PC-3 (cell line): ENCODE results near the gene BFSP2. TPM values are rescaled to one million over a fixed set of nuclear protein-coding genes. Genes with fewer than 3 reads are reported as not detected.

Experiments
- ATAC-seq: fragments of 200-7000 bp; cut with Tn5 transposase; 2 replicates; pipeline ENCODE4 v1.9.1; 2020; ENCODE audit warnings: mild to moderate bottlenecking, moderate library complexity
- BruUV-seq: library from RNA; stranded (reverse); fragments of 400-500 nt; replicated peaks from 2 replicates; lab custom pipeline; 2021; lab: Mats Ljungman, UMichigan
- CTCF ChIA-PET: fragments of 300-600 bp; sonication (Branson Sonifier 250); formaldehyde crosslinking; loops from one replicate; lab custom pipeline; 2022; ENCODE audit warnings: antibody characterized with exemption; lab: Charles Lee
- POLR2A ChIA-PET: fragments of 300-600 bp; sonication (Branson Sonifier 250); formaldehyde crosslinking; loops from one replicate; lab custom pipeline; 2022; ENCODE audit warnings: antibody characterized with exemption; ENCODE audit not compliant: unreplicated experiment; lab: Charles Lee
- DNase-seq: peaks from one replicate; pipeline ENCODE4 v3.0.0-alpha.2; 2015
- H2AFZ ChIP-seq: fragments of 300-600 bp; sonication (generic); 2 replicates; pipeline ENCODE4 v1.6.0; 2016; ENCODE audit warnings: antibody characterized with exemption, low read length
- H3F3A ChIP-seq: fragments of 300-600 bp; sonication (generic); one replicate; pipeline ENCODE4 v1.6.0; 2017; ENCODE audit warnings: antibody characterized with exemption, low read length, control low read depth, mild to moderate bottlenecking; ENCODE audit not compliant: unreplicated experiment
- H3K27ac ChIP-seq: fragments of 300-600 bp; sonication (generic); 2 replicates; pipeline ENCODE4 v1.5.1; 2016; ENCODE audit warnings: mild to moderate bottlenecking, low read length
- H3K27me3 ChIP-seq: fragments of 300-600 bp; sonication (generic); 2 replicates; pipeline ENCODE4 v1.6.1; 2016; ENCODE audit warnings: low read length, mixed read lengths
- H3K36me3 ChIP-seq: fragments of 300-600 bp; sonication (generic); 2 replicates; pipeline ENCODE4 v1.6.1; 2016; ENCODE audit warnings: low read depth, mixed run types, low read length, mixed read lengths
- H3K4me1 ChIP-seq: fragments of 300-600 bp; sonication (generic); 2 replicates; pipeline ENCODE4 v1.5.1; 2016; ENCODE audit warnings: low read length; ENCODE audit not compliant: insufficient read depth
- H3K4me2 ChIP-seq: fragments of 300-600 bp; sonication (generic); 2 replicates; pipeline ENCODE4 v1.6.0; 2016; ENCODE audit warnings: low read length
- H3K4me3 ChIP-seq: fragments of 300-600 bp; sonication (generic); 2 replicates; pipeline ENCODE4 v1.5.1; 2016; ENCODE audit warnings: mild to moderate bottlenecking, low read length, mixed read lengths
- H3K79me2 ChIP-seq: fragments of 300-600 bp; sonication (generic); 2 replicates; pipeline ENCODE4 v1.6.1; 2017; ENCODE audit warnings: low read length, mixed read lengths
- H3K9ac ChIP-seq: fragments of 300-600 bp; sonication (generic); 2 replicates; pipeline ENCODE4 v1.6.0; 2016; ENCODE audit warnings: mild to moderate bottlenecking, low read length
- H3K9me2 ChIP-seq: fragments of 300-600 bp; sonication (generic); replicated peaks from 2 replicates; pipeline ENCODE4 v1.6.1; 2016; ENCODE audit warnings: mixed run types, low read length, mixed read lengths
- H3K9me3 ChIP-seq: fragments of 300-600 bp; sonication (generic); 2 replicates; pipeline ENCODE4 v1.6.1; 2016; ENCODE audit warnings: low read length, mixed read lengths
- H4K20me1 ChIP-seq: fragments of 300-600 bp; sonication (generic); 2 replicates; pipeline ENCODE4 v1.6.1; 2016; ENCODE audit warnings: low read length, mixed read lengths
- EZH2 ChIP-seq: fragments of 300-600 bp; sonication (generic); IDR thresholded peaks from one replicate; pipeline ENCODE4 v1.6.1; 2017; ENCODE audit warnings: antibody characterized with exemption, mild to moderate bottlenecking, low read length; ENCODE audit not compliant: unreplicated experiment
- EZH2phosphoT487 ChIP-seq: fragments of 300-600 bp; sonication (generic); IDR thresholded peaks from 2 replicates; pipeline ENCODE4 v1.6.1; 2018; ENCODE audit warnings: mild to moderate bottlenecking, antibody characterized with exemption, low read length, borderline replicate concordance
- intact Hi-C: fragments of 100-400 bp; cut with micrococcal nuclease; formaldehyde crosslinking; loops from 2 replicates; pipeline ENCODE4 v1.9.0; 2023
- total RNA-seq: library from RNA; depleted of rRNA; stranded (reverse); fragments of >200 nt; gene quantifications from 2 replicates; pipeline ENCODE4 v1.2.3, GENCODE V29; 2014
- TF ChIP-seq, protein P1 (sequence below): fragments of 300-600 bp; sonication (generic); conservative IDR thresholded peaks from 2 replicates; pipeline ENCODE4 v1.5.1; 2017; ENCODE audit warnings: antibody characterized with exemption, low read depth, mild to moderate bottlenecking, low read length

BFSP2 gene
- total RNA-seq, 1 experiment from 2014 or later = not detected

DNA sequence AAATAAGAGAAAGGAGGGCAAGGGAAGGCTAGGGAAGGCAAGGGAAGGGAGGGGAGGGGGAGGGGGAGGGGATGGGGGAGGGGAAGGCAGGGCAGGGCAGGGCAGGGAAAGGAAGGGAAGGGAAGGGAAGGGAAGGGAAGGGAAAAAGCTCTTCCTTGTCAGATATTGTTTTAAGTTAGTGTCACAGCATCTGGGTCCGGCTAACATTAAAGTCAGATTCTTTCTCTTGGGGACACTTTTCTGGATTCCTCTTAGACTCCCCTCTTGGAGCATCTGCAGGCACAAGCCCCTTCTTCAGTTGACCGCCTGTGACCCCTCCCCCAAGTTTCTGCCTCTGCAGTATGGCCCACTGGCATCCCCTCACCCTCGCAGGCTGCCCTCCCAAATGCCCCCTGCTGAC, 26.0 kb downstream of the BFSP2 start:
- no peaks in the 10 kb centered on the region for H3K4me1 ChIP-seq
- no peaks in the 10 kb centered on the region for H3K9me2 ChIP-seq
- no peaks in the 10 kb centered on the region for H3K36me3 ChIP-seq
- H3F3A ChIP-seq = no peaks in the 10 kb centered on the region
- H3K27me3 ChIP-seq = no peaks in the 10 kb centered on the region
- H3K9me3 ChIP-seq = no peaks in the 10 kb centered on the region
- DNase-seq (no peak), ATAC-seq (no peak)
- POLR2A ChIA-PET = interaction anchor here (0.5 kb wide), 1 partner anchor 78 kb away, joined by 3 read pairs; no protein-coding TSS in a partner anchor
- intact Hi-C loops = no loop called here
- H3K4me3 ChIP-seq = no peak overlapping the region
- CTCF ChIA-PET = interaction anchor here (0.7 kb wide), 1 partner anchor 66 kb away, joined by 3 read pairs; no protein-coding TSS in a partner anchor
- H3K79me2 ChIP-seq = no peaks in the 10 kb centered on the region
- TF ChIP-seq, protein P1, sequence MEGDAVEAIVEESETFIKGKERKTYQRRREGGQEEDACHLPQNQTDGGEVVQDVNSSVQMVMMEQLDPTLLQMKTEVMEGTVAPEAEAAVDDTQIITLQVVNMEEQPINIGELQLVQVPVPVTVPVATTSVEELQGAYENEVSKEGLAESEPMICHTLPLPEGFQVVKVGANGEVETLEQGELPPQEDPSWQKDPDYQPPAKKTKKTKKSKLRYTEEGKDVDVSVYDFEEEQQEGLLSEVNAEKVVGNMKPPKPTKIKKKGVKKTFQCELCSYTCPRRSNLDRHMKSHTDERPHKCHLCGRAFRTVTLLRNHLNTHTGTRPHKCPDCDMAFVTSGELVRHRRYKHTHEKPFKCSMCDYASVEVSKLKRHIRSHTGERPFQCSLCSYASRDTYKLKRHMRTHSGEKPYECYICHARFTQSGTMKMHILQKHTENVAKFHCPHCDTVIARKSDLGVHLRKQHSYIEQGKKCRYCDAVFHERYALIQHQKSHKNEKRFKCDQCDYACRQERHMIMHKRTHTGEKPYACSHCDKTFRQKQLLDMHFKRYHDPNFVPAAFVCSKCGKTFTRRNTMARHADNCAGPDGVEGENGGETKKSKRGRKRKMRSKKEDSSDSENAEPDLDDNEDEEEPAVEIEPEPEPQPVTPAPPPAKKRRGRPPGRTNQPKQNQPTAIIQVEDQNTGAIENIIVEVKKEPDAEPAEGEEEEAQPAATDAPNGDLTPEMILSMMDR = no peak
- TF ChIP-seq EZH2 (no peak), EZH2phosphoT487 (no peak)
- H3K27ac ChIP-seq = no peak overlapping the region
- no peak overlapping the region for H3K4me2 ChIP-seq
- H3K9ac ChIP-seq = no peak overlapping the region
- no peak overlapping the region for H2AFZ ChIP-seq
- no TSS peak for BruUV-seq
- no peaks in the 10 kb centered on the region for H4K20me1 ChIP-seq

DNA sequence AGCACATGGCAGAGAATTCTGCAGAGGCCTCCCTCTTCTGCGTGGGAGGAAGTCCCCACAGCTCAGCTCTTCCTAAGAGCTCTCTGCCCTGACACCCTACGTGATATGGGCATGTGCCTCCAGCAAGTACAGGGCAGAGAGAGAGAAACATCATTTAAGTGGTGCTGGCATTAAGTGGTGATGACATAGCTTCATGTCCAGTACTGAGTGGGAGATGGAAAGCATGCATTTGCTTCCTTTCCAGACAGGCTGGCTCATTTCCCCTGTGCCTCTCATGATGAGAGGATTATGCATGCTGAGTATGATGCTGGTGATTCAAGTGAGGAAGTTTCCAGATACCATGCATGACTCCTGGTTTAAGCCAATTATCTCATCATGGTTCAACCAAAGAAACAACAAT, 26.9 kb downstream of the BFSP2 start:
- H3K79me2 ChIP-seq = no peaks in the 10 kb centered on the region
- CTCF ChIA-PET = no interaction called here
- POLR2A ChIA-PET = interaction anchor here (0.5 kb wide), 1 partner anchor 77 kb away, joined by 3 read pairs; no protein-coding TSS in a partner anchor

DNA sequence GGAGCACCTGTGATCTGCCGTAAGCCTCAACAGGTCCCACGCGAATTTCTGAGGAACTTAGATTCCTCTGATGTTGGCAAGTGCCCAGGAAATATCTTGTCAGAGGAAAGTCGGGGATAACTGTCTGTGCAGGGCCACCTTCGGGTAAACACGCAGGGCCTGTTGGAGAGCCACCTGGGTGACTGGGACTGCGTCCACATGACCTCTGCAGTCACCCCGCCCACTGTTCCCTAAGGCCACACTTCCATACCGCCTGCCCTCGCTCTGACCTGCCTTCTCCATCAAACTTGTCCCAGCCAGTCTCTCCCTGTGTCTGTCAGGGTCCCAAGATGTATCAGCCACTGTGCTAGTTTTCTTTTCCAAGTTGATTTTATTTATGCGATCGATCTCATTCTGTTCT, 28.7 kb downstream of the BFSP2 start:
- Histone ChIP-seq H2AFZ (no peak overlapping the region), H3K9me3 (no peaks in the 10 kb centered on the region), H3K4me1 (no peaks in the 10 kb centered on the region), H3K27me3 (no peaks in the 10 kb centered on the region), H3K27ac (no peak overlapping the region), H4K20me1 (no peaks in the 10 kb centered on the region), H3K79me2 (no peaks in the 10 kb centered on the region), H3K4me3 (no peak overlapping the region), H3F3A (no peaks in the 10 kb centered on the region), H3K36me3 (no peaks in the 10 kb centered on the region), H3K4me2 (no peak overlapping the region), H3K9me2 (no peaks in the 10 kb centered on the region), H3K9ac (no peak overlapping the region)
- POLR2A ChIA-PET = no interaction called here
- CTCF ChIA-PET = no interaction called here
- DNase-seq = no peak
- TF ChIP-seq EZH2phosphoT487 = no peak
- TF ChIP-seq, protein P1 = no peak
- TF ChIP-seq EZH2 = no peak
- intact Hi-C loops = no loop called here
- ATAC-seq = no peak
- BruUV-seq = no TSS peak

More for the DNA sequence above, 26.9 kb downstream of the BFSP2 start:
- DNase-seq (no peak), ATAC-seq (no peak)
- H3K27ac ChIP-seq = no peak overlapping the region
- H3K4me2 ChIP-seq = no peak overlapping the region
- H3K27me3 ChIP-seq = no peaks in the 10 kb centered on the region
- H3K36me3 ChIP-seq = no peaks in the 10 kb centered on the region
- no TSS peak for BruUV-seq
- H3K9me2 ChIP-seq = no peaks in the 10 kb centered on the region
- no peak overlapping the region for H3K4me3 ChIP-seq
- no peaks in the 10 kb centered on the region for H3F3A ChIP-seq
- H3K4me1 ChIP-seq = no peaks in the 10 kb centered on the region
- intact Hi-C loops = no loop called here
- TF ChIP-seq EZH2phosphoT487 (no peak), EZH2 (no peak)
- TF ChIP-seq, protein P1 = no peak
- H3K9me3 ChIP-seq = no peaks in the 10 kb centered on the region
- H3K9ac ChIP-seq = no peak overlapping the region
- H4K20me1 ChIP-seq = no peaks in the 10 kb centered on the region
- H2AFZ ChIP-seq = no peak overlapping the region
